HCT116 (cell line): ENCODE measurements around the gene NOXO1. TPM values are rescaled to one million over a fixed set of nuclear protein-coding genes. Genes with fewer than 3 reads are reported as not detected.

ENCODE experiments used
- ATAC-seq: fragments of 200-7000 bp; cut with Tn5 transposase; 2 replicates; pipeline ENCODE4 v1.9.1; 2020; ENCODE audit warnings: mild to moderate bottlenecking, moderate library complexity
- BruUV-seq: library from RNA; stranded (reverse); fragments of 400-500 nt; replicated peaks from 2 replicates; lab custom pipeline; 2021; lab: Mats Ljungman, UMichigan
- CTCF ChIA-PET: fragments of 300-600 bp; sonication (Branson Sonifier 250); formaldehyde crosslinking; loops from one replicate; lab custom pipeline; 2021; ENCODE audit warnings: antibody characterized with exemption; lab: Charles Lee
- POLR2A ChIA-PET: fragments of 300-600, 350-600 bp; sonication (Branson Sonifier 250); formaldehyde crosslinking; loops from one replicate; lab custom pipeline; 2021; ENCODE audit warnings: antibody characterized with exemption; lab: Charles Lee
- RAD21 ChIA-PET, 2 experiments: fragments of 300-600 bp; sonication (Branson Sonifier 250); formaldehyde crosslinking; loops; one replicate each; lab custom pipeline; 2023; ENCODE audit warnings: low total read pairs in 2 of 2; ENCODE audit not compliant: uncharacterized antibody in 2 of 2, unreplicated experiment in 2 of 2, low non-redundant PET in 1 of 2; lab: Charles Lee
- DNase-seq: peaks from one replicate; pipeline ENCODE4 v3.0.0-alpha.2; 2010; ENCODE audit warnings: low read depth, low spot score
- H2AFZ ChIP-seq: fragments of 200-600 bp; shearing (Covaris generic), sonication (generic); 2 replicates; pipeline ENCODE4 v1.6.1; 2017; ENCODE audit warnings: low read depth, mixed run types, mixed read lengths, antibody characterized with exemption, low read length; ENCODE audit not compliant: poor library complexity, severe bottlenecking
- H3K27ac ChIP-seq: 2 replicates; pipeline ENCODE4 v1.5.1; 2012; ENCODE audit warnings: low read depth, low read length
- H3K27me3 ChIP-seq: fragments of 200-600 bp; sonication (generic); 2 replicates; pipeline ENCODE4 v1.6.1; 2016; ENCODE audit warnings: mixed run types, low read length, mixed read lengths; ENCODE audit not compliant: insufficient read depth
- H3K36me3 ChIP-seq, 2 experiments: fragments of 200-500 bp in 1 of 2; fragments of 200-600 bp in 1 of 2; sonication (Bioruptor generic) in 1 of 2; sonication (generic) in 1 of 2; 2 replicates each; pipeline versions ENCODE4 v1.5.1 to v1.6.1; 2014 to 2016; ENCODE audit warnings: low read length in 2 of 2, inconsistent platforms in 1 of 2, mixed read lengths in 1 of 2, mixed run types in 1 of 2; ENCODE audit not compliant: insufficient read depth in 2 of 2, control insufficient read depth in 1 of 2
- H3K4me1 ChIP-seq, 2 experiments: fragments of 200-600 bp in 1 of 2; sonication (generic) in 1 of 2; 2 replicates each; pipeline versions ENCODE4 v1.5.1 to v1.6.1; 2012 to 2017; ENCODE audit warnings: low read length in 2 of 2, inconsistent platforms in 1 of 2, mild to moderate bottlenecking in 1 of 2, mixed read lengths in 1 of 2, mixed run types in 1 of 2, moderate library complexity in 1 of 2; ENCODE audit not compliant: insufficient read depth in 2 of 2, control insufficient read depth in 1 of 2
- H3K4me2 ChIP-seq: fragments of 200-600 bp; sonication (generic); 2 replicates; pipeline ENCODE4 v1.6.1; 2017; ENCODE audit warnings: mixed run types, low read length, mixed read lengths
- H3K4me3 ChIP-seq, 2 experiments: fragments of 200-600 bp in 1 of 2; sonication (generic) in 1 of 2; replicated peaks in 1 of 2; 2 replicates each; pipeline ENCODE4 v1.5.1; 2011 to 2016; ENCODE audit warnings: low read length in 2 of 2, control low read depth in 1 of 2, low read depth in 1 of 2, mild to moderate bottlenecking in 1 of 2, mixed read lengths in 1 of 2, mixed run types in 1 of 2
- H3K79me2 ChIP-seq: fragments of 200-600 bp; sonication (generic); 2 replicates; pipeline ENCODE4 v1.6.1; 2017; ENCODE audit warnings: mild to moderate bottlenecking, mixed run types, low read length, moderate library complexity, mixed read lengths; ENCODE audit not compliant: insufficient read depth
- H3K9ac ChIP-seq: fragments of 200-600 bp; sonication (generic); 2 replicates; pipeline ENCODE4 v1.6.1; 2016; ENCODE audit warnings: low read length, mixed read lengths
- H3K9me2 ChIP-seq: fragments of 200-600 bp; sonication (generic), shearing (Covaris generic); 2 replicates; pipeline ENCODE4 v1.6.1; 2017; ENCODE audit warnings: mixed run types, mild to moderate bottlenecking, moderate library complexity; ENCODE audit not compliant: insufficient read depth
- H3K9me3 ChIP-seq, 2 experiments: fragments of 200-500 bp in 1 of 2; fragments of 200-600 bp in 1 of 2; sonication (Bioruptor generic) in 1 of 2; sonication (generic) in 1 of 2; 2 replicates each; pipeline ENCODE4 v1.6.1; 2014 to 2017; ENCODE audit warnings: low read length in 2 of 2, mixed read lengths in 2 of 2, inconsistent platforms in 1 of 2, low read depth in 1 of 2, mild to moderate bottlenecking in 1 of 2, mixed run types in 1 of 2, moderate library complexity in 1 of 2; ENCODE audit not compliant: control insufficient read depth in 1 of 2, insufficient read depth in 1 of 2
- H4K20me1 ChIP-seq: fragments of 200-600 bp; sonication (generic), shearing (Covaris generic); 2 replicates; pipeline ENCODE4 v1.6.1; 2017; ENCODE audit warnings: mixed run types, mild to moderate bottlenecking, moderate library complexity; ENCODE audit not compliant: insufficient read depth
- CBX3 ChIP-seq: IDR thresholded peaks from 2 replicates; pipeline ENCODE4 v1.6.1; 2012; ENCODE audit warnings: low read depth
- POLR2A ChIP-seq: IDR thresholded peaks from 2 replicates; pipeline ENCODE4 v1.7.0; 2011; ENCODE audit warnings: borderline replicate concordance; ENCODE audit not compliant: insufficient read depth, insufficient read length; ENCODE audit errors: extremely low read depth
- POLR2AphosphoS5 ChIP-seq: IDR thresholded peaks from 2 replicates; pipeline ENCODE4 v1.6.1; 2011; ENCODE audit warnings: mild to moderate bottlenecking, low read depth, low read length, moderate library complexity
- SRF ChIP-seq: IDR thresholded peaks from 2 replicates; pipeline ENCODE4 v1.6.1; 2012; ENCODE audit warnings: low read depth
- intact Hi-C: fragments of 100-400 bp; cut with micrococcal nuclease; formaldehyde crosslinking; loops from 2 replicates; pipeline ENCODE4 v1.10.0; 2022
- total RNA-seq: library from RNA; stranded (reverse); gene quantifications from one replicate; pipeline ENCODE4 v1.2.1, GENCODE V29; 2021; ENCODE audit not compliant: unreplicated experiment
- TF ChIP-seq, protein P1 (sequence below): IDR thresholded peaks from 2 replicates; pipeline ENCODE4 v1.6.1; 2011; ENCODE audit warnings: mild to moderate bottlenecking, low read length, moderate library complexity; ENCODE audit not compliant: insufficient replicate concordance; ENCODE audit errors: extremely low read depth

Gene NOXO1
- total RNA-seq, 1 experiment from 2014 or later = 10.0 TPM

- H3K27me3 ChIP-seq = no peaks in the 10 kb centered on the region
- ChIA-PET RAD21 (no interaction called here), CTCF (interaction anchor here (1.2 to 1.7 kb wide), 2 partner anchors 97 to 179 kb away, joined by 3 to 5 read pairs; no protein-coding TSS in a partner anchor), POLR2A (interaction anchor here (0.6 to 3.2 kb wide), 11 partner anchors 9 to 194 kb away, joined by 3 to 21 read pairs (median 4); partner anchors contain the start of genes MSRB1, NUBP2, SPSB3 and TBL3)
- BruUV-seq = TSS peak; percentile 29
- intact Hi-C loops = no loop called here
- H3K9ac ChIP-seq = peak overlapping the region; percentile 98
- H3K36me3 ChIP-seq = peaks cover 6 to 20% of the 10 kb centered on the region in 2 experiments
- peaks cover 62% of the 10 kb centered on the region for H3K79me2 ChIP-seq
- TF ChIP-seq POLR2AphosphoS5 (peak; percentile 79), POLR2A (peak; percentile 94), SRF (no peak), CBX3 (no peak)
- TF ChIP-seq, protein P1, sequence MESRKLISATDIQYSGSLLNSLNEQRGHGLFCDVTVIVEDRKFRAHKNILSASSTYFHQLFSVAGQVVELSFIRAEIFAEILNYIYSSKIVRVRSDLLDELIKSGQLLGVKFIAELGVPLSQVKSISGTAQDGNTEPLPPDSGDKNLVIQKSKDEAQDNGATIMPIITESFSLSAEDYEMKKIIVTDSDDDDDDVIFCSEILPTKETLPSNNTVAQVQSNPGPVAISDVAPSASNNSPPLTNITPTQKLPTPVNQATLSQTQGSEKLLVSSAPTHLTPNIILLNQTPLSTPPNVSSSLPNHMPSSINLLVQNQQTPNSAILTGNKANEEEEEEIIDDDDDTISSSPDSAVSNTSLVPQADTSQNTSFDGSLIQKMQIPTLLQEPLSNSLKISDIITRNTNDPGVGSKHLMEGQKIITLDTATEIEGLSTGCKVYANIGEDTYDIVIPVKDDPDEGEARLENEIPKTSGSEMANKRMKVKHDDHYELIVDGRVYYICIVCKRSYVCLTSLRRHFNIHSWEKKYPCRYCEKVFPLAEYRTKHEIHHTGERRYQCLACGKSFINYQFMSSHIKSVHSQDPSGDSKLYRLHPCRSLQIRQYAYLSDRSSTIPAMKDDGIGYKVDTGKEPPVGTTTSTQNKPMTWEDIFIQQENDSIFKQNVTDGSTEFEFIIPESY = peak; percentile 6
- TF ChIP-seq, all 23 proteins: peak for 3
- no peaks in the 10 kb centered on the region for H3K9me2 ChIP-seq
- H3K4me2 ChIP-seq = peak overlapping the region; percentile 88
- no peaks in the 10 kb centered on the region for H3K9me3 ChIP-seq
- H2AFZ ChIP-seq = no peak overlapping the region
- DNase-seq (peak; percentile 64), ATAC-seq (peak; percentile 31)
- peaks cover 9 to 44% of the 10 kb centered on the region in 2 experiments for H3K4me1 ChIP-seq
- H3K4me3 ChIP-seq = peak overlapping the region; percentile 81 to 89
- H4K20me1 ChIP-seq = peaks cover 11% of the 10 kb centered on the region; the same call in 1 of the 2 replicates
- H3K27ac ChIP-seq = peak overlapping the region; percentile 88
Measured at GRCh38 chr16:1960665-1961630, 20.3 kb downstream of the NOXO1 start.
